DND-41 (cell line): Measurements from ENCODE around the gene MPO.

Experiments
- ATAC-seq: fragments of 200-7000 bp; cut with Tn5 transposase; 3 replicates; pipeline ENCODE4 v1.9.1; 2021; ENCODE audit warnings: low read depth; ENCODE audit not compliant: insufficient read depth
- DNase-seq: peaks from one replicate; pipeline ENCODE4 v3.0.0-alpha.2; 2020
- H2AFZ ChIP-seq: 2 replicates; pipeline ENCODE4 v1.6.0; 2012; ENCODE audit warnings: low read depth, low read length
- H3K27ac ChIP-seq: 2 replicates; pipeline ENCODE4 v1.5.1; 2012; ENCODE audit warnings: low read length, inconsistent platforms
- H3K27me3 ChIP-seq: fragments of 200-600 bp; sonication (generic); 2 replicates; pipeline ENCODE4 v1.6.0; 2012; ENCODE audit warnings: low read length, mild to moderate bottlenecking, inconsistent platforms; ENCODE audit not compliant: insufficient read depth, poor library complexity
- H3K36me3 ChIP-seq: 2 replicates; pipeline ENCODE4 v1.5.1; 2012; ENCODE audit warnings: low read length, inconsistent platforms; ENCODE audit not compliant: insufficient read depth
- H3K4me1 ChIP-seq: 2 replicates; pipeline ENCODE4 v1.5.1; 2012; ENCODE audit warnings: mild to moderate bottlenecking, low read length; ENCODE audit not compliant: insufficient read depth
- H3K4me2 ChIP-seq: 2 replicates; pipeline ENCODE4 v1.6.0; 2012; ENCODE audit warnings: mild to moderate bottlenecking, moderate library complexity, low read length, inconsistent platforms; ENCODE audit not compliant: insufficient read depth
- H3K4me3 ChIP-seq, 2 experiments: fragments of 200-600 bp in 1 of 2; shearing (Covaris generic) in 1 of 2; 2 replicates each; pipeline ENCODE4 v1.5.1; 2012 to 2016; ENCODE audit warnings: inconsistent platforms in 2 of 2, low read length in 2 of 2, mild to moderate bottlenecking in 2 of 2, low read depth in 1 of 2, moderate library complexity in 1 of 2
- H3K79me2 ChIP-seq: 2 replicates; pipeline ENCODE4 v1.6.0; 2012; ENCODE audit warnings: low read length, inconsistent platforms; ENCODE audit not compliant: insufficient read depth
- H3K9ac ChIP-seq: 2 replicates; pipeline ENCODE4 v1.6.0; 2012; ENCODE audit warnings: low read depth, mild to moderate bottlenecking, inconsistent platforms, low read length, moderate library complexity
- H3K9me3 ChIP-seq: 2 replicates; pipeline ENCODE4 v1.5.1; 2012; ENCODE audit warnings: low read length, moderate library complexity, mild to moderate bottlenecking, inconsistent platforms; ENCODE audit not compliant: insufficient read depth, severe bottlenecking
- H4K20me1 ChIP-seq: 2 replicates; pipeline ENCODE4 v1.6.0; 2012; ENCODE audit warnings: low read length; ENCODE audit not compliant: insufficient read depth
- EZH2 ChIP-seq: IDR thresholded peaks from 3 replicates; pipeline ENCODE4 v1.6.1; 2012; ENCODE audit warnings: borderline replicate concordance, low read depth, mild to moderate bottlenecking, moderate library complexity, low read length, inconsistent platforms; ENCODE audit not compliant: severe bottlenecking
- TF ChIP-seq, protein P1 (sequence below): IDR thresholded peaks from 2 replicates; pipeline ENCODE4 v1.5.1; 2012; ENCODE audit warnings: borderline replicate concordance, low read length, moderate library complexity, mild to moderate bottlenecking; ENCODE audit not compliant: poor library complexity, severe bottlenecking; ENCODE audit errors: extremely low read depth

Gene MPO

DNA sequence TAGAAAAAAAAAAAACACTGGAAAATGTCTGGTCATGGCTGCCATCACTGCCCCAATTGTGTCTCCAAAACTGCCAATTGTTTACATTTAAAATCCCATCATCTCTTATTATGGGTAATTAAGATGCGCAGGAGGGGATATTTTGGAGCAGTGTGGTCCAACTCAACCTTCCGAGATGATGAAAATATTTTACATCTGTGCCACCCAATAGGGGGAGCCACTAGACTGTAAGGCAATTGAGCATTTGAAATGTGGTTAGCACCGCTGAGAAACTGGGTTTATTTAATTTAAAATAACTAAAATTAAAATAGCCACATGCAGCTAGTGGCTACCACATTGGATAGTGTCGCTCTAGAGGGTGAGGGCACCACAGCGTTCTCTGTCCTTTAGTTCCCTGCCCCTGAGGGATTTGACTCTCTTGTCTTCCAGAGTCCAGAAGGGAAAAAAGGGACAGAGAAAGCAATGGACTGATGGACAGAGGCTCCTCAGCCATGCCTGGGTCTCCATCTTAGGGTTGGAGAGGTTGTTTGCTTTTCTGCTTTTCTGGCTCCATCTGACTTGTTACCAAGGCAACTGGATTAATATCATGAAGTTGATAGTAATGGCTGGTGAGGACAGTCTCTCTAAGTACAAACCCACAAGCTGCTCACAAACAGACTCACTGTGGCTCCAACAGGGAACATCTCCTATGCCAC, 3.5 kb downstream of the MPO start:
- no peak overlapping the region for H3K27ac ChIP-seq
- no peak overlapping the region for H3K4me3 ChIP-seq
- no peak for TF ChIP-seq EZH2
- TF ChIP-seq, protein P1, sequence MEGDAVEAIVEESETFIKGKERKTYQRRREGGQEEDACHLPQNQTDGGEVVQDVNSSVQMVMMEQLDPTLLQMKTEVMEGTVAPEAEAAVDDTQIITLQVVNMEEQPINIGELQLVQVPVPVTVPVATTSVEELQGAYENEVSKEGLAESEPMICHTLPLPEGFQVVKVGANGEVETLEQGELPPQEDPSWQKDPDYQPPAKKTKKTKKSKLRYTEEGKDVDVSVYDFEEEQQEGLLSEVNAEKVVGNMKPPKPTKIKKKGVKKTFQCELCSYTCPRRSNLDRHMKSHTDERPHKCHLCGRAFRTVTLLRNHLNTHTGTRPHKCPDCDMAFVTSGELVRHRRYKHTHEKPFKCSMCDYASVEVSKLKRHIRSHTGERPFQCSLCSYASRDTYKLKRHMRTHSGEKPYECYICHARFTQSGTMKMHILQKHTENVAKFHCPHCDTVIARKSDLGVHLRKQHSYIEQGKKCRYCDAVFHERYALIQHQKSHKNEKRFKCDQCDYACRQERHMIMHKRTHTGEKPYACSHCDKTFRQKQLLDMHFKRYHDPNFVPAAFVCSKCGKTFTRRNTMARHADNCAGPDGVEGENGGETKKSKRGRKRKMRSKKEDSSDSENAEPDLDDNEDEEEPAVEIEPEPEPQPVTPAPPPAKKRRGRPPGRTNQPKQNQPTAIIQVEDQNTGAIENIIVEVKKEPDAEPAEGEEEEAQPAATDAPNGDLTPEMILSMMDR, result peak; percentile 63
- peaks cover 5% of the 10 kb centered on the region; the same call in 1 of the 2 replicates for H3K4me1 ChIP-seq
- no peaks in the 10 kb centered on the region for H3K9me3 ChIP-seq
- no peaks in the 10 kb centered on the region for H3K27me3 ChIP-seq
- H3K9ac ChIP-seq, result no peak overlapping the region
- no peak overlapping the region for H3K4me2 ChIP-seq
- no peaks in the 10 kb centered on the region for H3K79me2 ChIP-seq
- 0 out of 2 replicates have a peak, but pooled peaks cover 2% of the 10 kb centered on the region for H4K20me1 ChIP-seq
- peak; percentile 64; the same call in 2 of the 3 replicates for ATAC-seq
- DNase-seq, result peak; percentile 35
- H3K36me3 ChIP-seq, result no peaks in the 10 kb centered on the region
- no peak overlapping the region for H2AFZ ChIP-seq

GRCh38 chr17:58276423-58276822, 4.3 kb downstream of the MPO start:
- H3K36me3 ChIP-seq, result no peaks in the 10 kb centered on the region

DNA sequence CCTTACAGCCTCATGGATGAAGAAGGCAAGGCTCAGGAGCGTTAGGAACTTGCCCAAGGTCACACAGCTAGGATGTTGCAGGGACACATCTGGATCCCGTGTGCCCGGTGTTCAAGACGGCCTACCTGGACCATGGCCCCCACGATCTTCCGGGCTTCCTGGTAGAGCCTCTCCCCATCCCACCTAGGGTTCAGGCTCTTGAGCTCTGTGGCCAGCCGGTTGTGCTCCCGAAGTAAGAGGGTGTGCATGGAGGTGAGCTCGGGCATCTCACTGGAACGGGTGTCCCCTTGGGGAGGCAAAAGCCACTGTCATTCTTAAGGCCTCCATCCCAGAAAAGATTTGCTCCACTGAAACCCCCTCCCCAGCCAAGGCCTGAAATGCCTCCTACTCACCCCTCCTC, 5.3 kb downstream of the MPO start:
- Histone ChIP-seq H3K9me3 (no peaks in the 10 kb centered on the region), H3K27me3 (no peaks in the 10 kb centered on the region), H3K4me1 (no peaks in the 10 kb centered on the region), H2AFZ (no peak overlapping the region), H3K27ac (no peak overlapping the region), H3K9ac (no peak overlapping the region), H3K4me2 (no peak overlapping the region), H4K20me1 (0 out of 2 replicates have a peak, but pooled peaks cover 2% of the 10 kb centered on the region), H3K79me2 (no peaks in the 10 kb centered on the region), H3K36me3 (no peaks in the 10 kb centered on the region), H3K4me3 (no peak overlapping the region)
- ATAC-seq (no peak), DNase-seq (no peak)
- TF ChIP-seq EZH2, result no peak
- TF ChIP-seq, protein P1, result no peak

More at GRCh38 chr17:58276423-58276822, 4.3 kb downstream of the MPO start:
- Histone ChIP-seq H3K27me3 (no peaks in the 10 kb centered on the region), H3K4me1 (no peaks in the 10 kb centered on the region), H3K9ac (no peak overlapping the region), H3K79me2 (no peaks in the 10 kb centered on the region), H3K27ac (no peak overlapping the region), H4K20me1 (0 out of 2 replicates have a peak, but pooled peaks cover 2% of the 10 kb centered on the region), H3K9me3 (no peaks in the 10 kb centered on the region), H2AFZ (no peak overlapping the region), H3K4me3 (no peak overlapping the region), H3K4me2 (no peak overlapping the region)
- TF ChIP-seq EZH2, result no peak
- TF ChIP-seq, protein P1, result peak; percentile 16
- ATAC-seq (no peak), DNase-seq (no peak)
